ENCODE results near the gene GDNF.

DNA sequence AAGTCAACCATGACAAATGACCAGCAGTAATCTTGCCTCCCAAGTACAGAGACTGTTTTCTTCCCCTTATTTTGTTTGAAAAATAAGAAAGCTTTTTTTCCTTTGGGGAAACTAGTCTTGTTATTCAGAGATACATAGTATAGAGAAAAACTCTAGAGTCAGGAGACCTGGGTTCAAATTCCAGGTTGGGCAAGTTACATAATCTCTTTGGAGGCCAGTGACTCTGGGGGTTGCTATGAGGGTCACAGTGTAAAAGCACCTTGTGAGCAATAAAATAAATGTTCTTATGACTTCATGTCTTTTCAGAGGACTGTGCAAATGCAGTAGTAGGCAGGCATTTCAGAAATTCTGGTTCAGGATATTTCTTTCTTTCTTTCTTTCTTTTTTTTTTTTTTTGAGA is 71.5 kb downstream of the GDNF start:
- TF ChIP-seq, protein P1, sequence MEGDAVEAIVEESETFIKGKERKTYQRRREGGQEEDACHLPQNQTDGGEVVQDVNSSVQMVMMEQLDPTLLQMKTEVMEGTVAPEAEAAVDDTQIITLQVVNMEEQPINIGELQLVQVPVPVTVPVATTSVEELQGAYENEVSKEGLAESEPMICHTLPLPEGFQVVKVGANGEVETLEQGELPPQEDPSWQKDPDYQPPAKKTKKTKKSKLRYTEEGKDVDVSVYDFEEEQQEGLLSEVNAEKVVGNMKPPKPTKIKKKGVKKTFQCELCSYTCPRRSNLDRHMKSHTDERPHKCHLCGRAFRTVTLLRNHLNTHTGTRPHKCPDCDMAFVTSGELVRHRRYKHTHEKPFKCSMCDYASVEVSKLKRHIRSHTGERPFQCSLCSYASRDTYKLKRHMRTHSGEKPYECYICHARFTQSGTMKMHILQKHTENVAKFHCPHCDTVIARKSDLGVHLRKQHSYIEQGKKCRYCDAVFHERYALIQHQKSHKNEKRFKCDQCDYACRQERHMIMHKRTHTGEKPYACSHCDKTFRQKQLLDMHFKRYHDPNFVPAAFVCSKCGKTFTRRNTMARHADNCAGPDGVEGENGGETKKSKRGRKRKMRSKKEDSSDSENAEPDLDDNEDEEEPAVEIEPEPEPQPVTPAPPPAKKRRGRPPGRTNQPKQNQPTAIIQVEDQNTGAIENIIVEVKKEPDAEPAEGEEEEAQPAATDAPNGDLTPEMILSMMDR (conservative IDR thresholded peaks at IDR 0.05 in 1 of 2, IDR thresholded peaks at IDR 0.05 in 1 of 2; ENCODE audit: low read depth in 1 of 2, low read length in 2 of 2), result no peak
- TF ChIP-seq EZH2 (IDR thresholded peaks at IDR 0.05; ENCODE audit: low read length, missing control alignments), result no peak

Measured in fibroblast of lung (primary cell).